ENCODE measurements around the gene RFX5.
A peak's percentile ranks its signal among the peaks of the same experiment; 100 is the strongest.
"Not testable (repeated sequence)": the region's sequence is repeated elsewhere in the genome, so short reads cannot be mapped to it uniquely, and the experiment has no call there.

Gene RFX5

DNA sequence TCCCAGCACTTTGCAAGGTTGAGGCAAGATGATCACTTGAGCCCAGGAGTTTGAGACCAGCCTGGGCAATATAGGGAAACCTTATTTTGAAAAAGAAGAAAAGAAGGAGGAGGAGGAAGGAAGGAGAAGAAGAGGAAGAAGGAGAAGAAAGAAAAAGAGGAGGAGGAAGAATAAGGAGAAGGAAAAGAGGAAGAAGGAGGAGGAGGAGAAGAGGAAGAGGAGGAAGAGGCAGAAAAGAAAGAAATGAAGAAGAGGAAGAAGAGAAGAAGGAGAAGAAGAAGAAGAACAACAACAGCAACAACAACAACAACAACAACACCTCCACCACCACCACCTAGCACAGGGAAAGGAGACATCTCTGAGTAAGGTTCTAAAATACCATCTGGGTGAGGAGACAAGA lies 14.8 kb upstream of the RFX5 start:
- DNase-seq: no peak

DNA sequence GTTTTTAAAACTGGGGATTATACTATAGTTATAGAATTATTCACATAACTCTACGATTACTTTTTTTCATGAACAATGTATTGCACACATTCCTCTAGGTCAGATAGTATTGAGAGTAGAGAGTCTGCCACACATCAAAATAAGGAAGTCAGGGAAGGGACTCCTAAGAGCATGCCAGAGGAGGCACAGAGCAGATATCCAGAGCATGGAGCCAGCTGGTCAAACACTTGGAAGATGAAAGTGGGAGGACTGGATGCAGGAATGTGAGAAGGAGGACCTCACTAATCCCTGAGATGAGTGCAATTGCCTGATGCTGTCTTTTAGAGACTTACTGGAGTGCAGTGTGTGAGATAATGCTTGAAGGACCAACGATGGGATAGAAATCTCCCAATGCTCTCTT lies 9.6 kb upstream of the RFX5 start:
- no peak for DNase-seq

DNA sequence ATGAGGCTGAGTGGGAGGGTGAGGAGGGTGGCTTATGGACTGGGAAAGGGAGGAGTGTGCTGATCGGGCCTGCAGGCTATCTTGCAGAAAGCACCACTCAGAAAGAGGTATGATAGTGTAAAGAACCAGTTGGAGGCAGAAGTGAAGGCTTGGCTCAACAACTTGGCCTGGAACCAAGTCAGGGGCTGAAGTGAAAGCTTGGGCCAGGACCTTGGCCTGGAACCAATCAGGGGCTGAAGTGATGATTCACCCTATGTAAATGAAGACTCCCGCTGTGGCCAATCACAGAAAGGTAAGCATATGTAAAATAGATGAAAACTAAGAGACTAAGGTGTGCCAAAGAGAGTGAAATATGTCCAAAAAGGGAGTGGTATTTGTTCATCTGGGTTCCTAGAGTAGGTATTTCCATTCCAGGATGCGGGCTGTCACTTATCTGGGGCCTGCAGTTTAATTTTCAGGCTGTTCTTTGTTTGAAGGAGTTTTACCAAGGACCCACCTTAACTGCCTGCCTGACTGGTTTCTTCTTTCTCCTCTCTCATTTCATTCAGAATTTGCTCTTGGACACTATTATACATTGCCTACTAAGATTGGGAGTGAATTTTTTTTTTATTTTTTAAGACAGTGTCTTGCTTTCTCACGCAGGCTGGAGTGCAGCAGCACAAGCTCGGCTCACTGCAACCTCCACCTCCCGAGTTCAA lies 5.1 kb upstream of the RFX5 start:
- DNase-seq: no peak

DNA sequence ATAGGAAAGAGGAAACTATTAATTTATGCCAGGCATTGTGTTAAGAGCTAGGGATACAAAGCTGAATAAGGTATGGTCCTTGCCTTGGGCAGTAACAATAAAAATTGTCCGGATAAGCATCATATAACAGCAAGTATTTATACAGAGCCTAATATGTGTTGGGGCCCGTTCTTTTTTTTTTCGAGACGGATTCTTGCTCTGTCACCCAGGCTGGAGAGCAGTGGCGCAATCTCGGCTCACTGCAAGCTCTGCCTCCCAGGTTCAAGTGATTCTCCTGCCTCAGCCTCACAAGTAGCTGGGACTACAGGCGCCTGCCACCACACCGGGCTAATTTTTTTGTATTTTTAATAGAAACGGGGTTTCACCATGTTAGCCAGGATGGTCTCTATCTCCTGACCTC lies 3.3 kb upstream of the RFX5 start:
- DNase-seq: not testable (repeated sequence)

DNA sequence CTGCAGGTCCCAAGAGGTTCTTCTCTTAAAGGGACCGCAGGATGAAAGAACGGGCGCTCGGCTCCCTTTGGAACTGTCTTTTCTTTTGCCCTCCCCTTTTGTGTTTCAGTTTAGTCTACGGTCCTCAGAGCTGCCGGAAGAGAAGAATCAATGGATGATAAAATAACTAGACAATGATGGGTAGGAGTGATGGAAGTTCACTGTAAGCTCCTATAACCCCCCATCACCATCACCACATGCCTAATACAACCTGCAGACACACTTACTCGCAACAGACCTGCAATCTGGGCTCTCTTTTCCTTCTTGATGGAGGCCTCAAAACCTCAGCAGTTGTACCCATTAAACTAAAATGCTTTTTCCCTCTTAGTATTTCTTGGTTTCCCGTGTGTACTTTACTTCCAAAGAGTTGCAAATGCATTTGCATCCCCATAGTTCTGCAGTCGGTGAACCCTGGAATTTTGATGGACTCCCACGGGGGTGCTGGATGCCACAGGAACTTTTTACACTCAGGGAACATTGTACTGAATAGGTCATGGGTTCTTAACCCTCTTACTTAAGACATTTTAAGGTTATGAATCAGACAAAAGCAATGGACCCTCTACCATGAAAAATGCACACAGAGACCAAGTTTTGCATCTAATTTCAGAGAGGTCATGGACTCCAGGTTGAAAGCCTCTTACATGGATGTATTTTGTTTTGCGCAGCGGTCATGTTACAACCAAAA lies 633 bp upstream of the RFX5 start:
- DNase-seq: no peak

DNA sequence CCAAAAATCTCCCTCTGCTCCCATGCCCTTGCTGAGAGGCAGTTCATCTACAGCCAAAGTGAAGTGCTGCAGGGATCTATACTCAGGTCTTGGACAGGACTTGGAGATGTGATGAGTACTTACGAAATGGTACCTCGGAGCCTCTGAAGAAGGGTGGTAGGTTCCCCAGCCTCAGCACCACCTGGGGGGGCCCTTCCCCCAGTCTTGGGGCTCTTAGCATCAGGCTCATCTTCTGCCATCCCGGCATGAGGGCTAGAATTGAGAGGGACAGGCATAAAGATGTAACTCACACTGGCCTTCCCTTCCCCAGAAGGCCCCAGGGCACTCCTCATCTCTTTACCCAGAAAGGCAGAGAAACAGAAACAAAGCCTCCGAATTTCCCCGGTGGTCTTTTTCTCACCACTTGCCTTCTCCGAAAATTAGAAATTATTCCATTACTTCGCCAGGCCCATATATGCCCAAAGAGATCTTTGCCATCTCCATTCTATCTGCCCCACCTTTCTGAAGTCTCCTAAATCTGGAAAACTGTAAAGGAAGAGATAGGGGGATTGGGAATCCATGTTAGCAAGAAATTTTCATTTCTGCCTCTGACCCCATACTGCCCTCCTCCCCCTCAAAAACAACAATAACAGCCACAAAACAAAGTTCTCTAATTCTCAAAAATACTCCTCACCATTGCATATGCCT lies 827 bp downstream of the RFX5 start:
- DNase-seq: no peak

DNA sequence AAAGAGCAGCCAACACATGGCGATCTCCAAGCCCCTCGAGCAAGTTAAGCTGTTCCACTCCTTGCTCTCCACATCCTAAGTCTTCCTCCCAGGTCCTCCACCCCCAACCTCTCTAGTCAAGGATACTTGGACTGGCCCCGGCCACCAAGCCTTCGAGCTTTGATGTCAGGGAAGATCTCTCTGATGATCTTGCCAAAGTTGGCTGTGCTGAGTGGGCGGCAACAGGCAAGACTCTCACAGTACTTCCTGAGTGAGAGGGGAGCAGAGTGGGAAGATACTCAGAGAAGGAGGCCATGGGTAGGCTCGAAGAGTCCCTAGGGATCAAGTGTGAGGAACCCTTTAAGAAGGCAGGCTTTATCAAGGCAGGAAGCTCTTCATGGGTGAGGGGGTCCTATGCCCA lies 2.8 kb downstream of the RFX5 start:
- no peak for DNase-seq

DNA sequence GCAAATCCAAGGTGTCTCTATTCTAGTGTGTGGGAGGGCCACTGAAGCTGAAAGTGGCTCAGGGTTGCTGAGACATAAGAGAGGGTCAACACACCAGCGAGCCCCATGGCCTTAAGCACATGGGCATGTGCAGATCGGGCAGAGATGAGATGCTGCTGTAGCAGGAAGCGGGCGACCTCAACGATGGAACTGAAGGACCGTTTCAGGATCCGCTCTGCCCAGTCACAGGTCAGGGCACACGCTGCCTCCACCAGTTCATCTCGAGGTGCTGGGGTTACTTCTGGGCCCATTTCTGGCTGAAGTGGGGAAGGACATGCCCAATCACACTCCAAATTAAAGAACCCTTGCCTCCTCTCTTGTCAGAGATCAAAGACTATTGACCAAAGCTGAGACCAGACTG lies 3.5 kb downstream of the RFX5 start:
- DNase-seq: no peak

DNA sequence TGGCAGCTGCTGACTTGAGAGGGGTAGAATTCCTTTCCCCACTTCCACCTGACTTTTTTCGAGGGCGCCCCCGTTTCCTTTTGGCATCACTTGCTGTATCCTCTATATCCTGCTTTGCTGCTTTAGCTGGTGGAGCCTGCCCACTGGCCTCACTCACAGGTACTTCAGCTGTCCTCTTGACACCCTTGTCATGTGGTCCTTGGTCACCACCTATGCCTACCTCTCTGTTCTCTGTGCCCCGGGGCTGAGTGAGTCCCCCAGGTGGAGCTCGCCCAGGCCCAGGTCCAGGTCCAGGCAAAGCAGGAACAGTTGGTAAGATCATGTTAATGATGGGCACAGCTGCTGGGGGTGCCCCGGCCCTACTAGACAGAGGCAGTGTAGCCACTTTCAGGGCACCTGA lies 4.5 kb downstream of the RFX5 start:
- DNase-seq: no peak

DNA sequence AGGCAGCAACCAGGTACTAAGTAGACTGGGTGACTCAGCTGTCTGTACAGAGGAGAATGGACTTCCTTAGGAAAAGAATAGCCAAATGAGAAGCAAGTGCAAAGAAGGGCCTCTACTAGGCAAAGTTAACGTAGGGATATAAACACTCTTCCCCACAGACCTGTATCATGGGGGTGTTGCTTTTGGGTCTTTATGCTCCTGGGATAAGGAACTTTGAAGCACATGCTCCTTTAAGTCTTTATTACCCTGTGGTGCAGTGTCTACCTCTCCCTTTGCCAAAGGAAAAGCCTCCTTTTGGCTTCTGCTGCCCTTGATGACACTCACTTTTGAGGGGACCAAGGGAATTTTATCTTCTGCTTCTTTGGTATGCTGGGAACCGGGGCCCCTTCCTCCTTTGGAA lies 5.0 kb downstream of the RFX5 start:
- no peak for DNase-seq

DNA sequence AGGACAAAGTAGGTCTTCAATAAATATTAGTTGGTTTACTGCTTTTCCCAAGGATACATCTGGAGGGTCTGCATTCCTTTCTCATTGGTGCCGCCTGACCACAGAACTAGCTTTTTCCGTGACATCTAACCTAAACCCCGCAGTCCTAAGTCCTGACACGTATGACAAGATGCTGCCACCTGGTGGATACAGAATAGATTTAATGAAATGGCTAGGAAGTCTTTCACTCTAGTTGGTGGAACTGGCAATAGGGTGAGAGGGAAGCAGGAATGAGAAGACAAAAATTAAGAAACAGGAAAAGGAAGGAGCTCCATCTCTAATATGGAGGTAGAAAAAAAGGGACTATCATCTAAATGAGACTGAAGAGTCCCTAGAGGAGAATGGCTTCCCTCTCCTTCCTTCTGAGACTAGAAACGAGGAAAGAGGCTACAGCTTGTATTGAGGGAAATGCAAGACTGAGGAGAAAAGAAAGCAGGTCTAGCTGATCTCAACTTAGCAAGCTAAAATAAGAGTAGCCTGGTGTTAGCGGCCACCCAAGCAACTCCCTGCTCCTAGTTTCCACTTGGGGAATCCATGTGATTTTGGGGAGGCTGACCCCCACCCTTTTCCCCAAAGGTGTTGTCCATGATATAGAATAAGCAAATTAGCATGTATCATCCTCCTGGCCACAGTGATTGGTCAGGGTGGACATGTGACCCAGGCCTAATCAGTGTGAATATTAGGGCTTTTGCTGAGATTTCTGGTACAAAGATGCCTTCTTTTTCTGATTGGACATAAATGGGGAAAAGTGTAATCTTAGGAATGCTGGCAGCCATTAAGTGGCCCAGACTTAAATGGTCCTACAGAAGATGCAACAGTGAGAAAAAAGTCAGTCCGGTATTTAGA lies 5.9 kb downstream of the RFX5 start:
- peak; percentile 46 for DNase-seq

DNA sequence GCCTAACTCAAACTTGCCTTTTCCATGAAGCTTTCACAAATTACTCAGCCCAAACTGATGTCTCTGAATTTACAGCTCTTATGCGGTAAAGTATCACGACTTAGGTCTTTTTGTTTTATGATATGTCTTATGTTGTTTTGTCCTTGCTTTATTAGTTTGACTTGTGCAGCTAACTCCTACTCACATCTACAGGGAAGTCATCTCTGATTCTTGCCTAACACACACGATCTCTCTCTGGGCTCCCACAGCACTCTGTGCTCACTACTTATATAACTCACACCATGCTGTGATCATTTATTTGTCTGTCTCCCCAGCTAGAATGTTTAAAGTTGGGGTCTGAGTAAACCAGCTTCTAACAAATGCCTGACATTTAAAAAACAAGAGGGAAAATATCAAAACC lies 10.5 kb downstream of the RFX5 start:
- DNase-seq: no peak

DNA sequence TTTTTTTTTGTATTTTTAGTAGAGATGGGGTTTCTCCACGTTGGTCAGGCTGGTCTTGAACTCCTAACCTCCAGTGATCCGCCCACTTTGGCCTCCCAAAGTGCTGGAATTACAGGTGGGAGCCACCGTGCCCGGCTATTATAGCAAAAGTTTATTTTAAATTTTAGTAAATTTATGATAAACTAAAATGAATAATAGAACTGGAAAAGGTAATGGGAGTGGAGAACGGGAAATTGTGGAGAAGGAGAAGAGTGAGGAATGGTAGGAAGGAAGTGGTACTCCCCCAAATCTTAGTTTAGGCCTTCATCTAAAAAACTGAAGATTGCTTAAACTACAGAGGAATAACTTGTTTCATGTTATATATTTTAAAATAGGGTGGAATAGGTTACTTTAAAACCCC lies 12.2 kb downstream of the RFX5 start:
- no peak for DNase-seq

DNA sequence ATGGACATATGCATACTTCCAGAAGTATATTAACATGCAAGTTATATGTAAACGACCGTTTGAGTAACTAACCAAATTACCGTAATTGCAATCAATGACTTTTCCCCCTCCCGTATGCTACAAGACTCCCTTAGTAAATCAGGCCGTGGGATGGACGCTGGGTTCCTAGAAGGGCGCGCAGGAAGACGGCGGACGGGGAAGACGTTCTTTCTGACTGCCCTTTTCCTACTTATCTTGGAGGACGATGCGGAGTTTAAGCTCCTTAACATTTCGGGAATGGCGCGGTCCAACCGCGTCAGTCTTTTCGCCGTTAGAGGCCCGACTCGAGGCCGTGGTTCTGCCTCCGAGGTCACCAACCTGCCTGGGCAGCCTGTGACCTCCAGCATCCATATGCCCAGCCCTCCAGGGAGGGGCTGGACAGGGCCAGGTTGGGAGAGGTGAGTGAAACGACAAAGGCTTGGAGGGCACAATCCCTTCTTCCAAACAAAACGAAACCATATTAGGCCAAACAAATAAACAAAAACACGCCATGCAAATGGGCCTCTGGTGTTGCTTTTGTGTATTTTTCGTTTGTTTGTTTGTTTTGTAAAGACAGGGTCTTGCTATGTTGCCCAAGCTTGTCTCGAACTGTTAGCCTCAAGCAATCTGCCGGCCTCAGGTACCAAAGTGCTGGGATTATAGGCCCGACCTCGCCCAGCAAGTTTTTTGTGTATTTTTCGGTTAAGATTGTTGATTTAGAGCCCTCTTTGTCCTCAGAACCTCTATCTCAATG lies 19.0 kb downstream of the RFX5 start:
- no peak for DNase-seq

DNA sequence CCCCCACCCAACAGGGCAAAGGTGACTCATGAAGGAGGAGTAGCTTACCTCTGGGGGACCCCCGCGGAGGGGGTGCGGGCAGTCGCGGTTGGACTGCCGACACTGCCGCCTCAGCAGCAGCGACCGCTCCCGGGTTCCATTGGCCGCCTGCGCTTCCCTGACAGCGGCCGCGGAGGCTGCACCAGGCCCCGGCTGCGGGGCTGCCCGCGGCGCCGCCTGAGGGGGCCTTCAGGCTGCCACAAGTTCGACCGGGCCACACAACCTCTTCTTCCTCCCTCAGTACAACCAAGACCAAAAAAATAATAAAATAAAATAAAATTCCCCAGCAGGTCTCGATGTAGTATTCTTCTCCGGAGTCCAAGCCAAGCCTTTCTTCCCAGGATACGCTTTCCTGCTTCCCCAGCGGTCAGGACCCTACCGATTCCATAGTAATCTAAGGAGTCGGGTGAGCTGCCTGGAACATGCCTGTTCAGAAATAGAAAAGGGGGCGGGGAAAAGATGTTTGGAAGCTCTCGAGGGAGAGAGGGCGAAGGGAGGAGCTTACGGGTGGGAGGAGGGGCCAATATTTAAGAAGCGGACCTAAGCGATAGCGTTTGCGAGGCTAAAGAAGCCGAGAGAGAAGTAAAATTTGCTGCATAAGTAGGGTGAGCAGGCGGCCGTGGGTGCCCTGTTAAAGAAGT lies 19.7 kb downstream of the RFX5 start, which contains the start of gene PI4KB:
Gene PI4KB (minus strand): TSS at position 194 of the 680 bp plus-strand sequence. CDS start 10,935 bp downstream, outside the sequence.
- peak; percentile 89 for DNase-seq

DNA sequence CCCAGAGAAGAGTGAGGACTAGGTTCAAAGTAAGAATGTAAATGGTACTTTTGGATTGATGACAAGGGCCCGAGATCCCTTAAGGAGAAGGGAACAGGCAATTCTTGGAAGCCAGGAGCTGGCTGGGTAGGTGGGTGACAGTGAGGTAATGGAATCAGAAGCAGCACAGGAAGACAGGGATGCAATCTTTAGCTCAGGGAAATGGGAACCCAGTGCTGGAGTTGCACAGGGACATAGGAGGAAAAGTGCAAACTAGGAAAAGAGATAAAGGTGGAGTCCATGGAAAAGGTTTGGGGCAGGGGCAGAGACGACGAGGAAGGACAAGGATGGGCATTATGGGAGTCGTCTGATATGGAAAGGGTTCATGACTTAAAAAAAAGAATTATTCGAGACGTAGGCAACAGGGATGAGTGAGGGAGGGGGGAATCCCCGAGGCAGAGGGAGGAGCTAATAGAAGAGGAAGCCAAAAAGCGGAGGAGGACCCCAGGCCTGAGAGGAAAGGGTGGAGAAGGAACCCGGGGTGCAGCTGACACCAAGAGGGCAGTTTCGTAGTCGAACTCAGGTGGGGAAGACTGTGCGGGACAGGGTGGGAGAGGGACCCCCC lies 20.3 kb downstream of the RFX5 start:
- peak; percentile 65 for DNase-seq

DNA sequence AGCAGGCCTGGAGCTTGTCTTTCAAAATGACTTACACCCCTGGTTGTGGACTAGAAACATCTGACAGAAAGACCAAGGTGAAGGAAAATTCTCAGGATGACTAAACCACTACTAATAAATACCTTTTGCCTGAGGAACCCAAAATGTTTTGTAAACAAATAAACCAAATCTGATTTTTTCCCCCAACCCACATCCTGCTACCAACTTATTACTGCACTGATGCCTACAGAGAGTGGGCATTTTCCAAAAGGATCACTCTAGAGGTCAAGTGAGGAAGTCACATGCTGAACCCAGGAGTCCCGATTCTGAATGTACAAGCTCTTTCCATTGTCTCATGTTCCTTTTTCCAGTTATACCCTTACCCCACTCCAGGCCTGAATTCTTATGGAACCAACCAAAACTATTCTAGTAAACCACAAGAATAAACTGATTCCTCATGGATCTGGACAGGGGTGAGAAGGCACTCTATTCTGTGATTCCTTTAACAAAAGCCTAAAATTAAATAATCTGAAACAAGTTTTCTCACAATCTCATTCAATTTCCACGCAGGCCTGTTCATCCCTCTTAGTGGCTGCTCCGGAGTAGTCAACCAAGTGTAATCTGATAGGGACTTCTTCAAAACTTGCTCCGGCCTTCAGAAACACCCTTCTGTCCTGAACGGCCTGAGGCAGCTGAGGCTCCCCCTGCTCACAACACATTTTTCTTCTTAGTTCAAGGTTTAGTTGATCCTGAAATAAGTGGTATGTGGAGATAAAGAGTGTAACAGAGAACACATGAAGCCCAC lies 21.2 kb downstream of the RFX5 start:
- no peak for DNase-seq

DNA sequence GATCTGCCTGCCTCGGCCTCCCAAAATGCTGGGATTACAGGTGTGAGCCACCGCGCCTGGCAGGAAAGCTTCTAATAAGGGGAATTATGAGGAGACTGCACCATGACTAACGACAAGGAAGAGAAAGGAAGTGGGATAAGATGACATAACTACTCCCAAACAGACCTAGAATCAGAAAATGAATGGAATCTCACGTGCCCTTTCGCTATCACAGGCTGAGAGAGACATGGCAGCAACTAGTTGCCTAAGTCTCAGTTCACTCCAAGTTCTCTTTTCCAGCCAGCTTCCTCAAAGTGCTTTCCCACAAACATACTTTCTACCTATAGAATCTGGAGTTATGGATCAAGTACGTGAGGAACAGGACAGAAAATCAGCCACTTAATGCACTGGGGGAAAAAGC lies 21.8 kb downstream of the RFX5 start:
- DNase-seq: no peak

DNA sequence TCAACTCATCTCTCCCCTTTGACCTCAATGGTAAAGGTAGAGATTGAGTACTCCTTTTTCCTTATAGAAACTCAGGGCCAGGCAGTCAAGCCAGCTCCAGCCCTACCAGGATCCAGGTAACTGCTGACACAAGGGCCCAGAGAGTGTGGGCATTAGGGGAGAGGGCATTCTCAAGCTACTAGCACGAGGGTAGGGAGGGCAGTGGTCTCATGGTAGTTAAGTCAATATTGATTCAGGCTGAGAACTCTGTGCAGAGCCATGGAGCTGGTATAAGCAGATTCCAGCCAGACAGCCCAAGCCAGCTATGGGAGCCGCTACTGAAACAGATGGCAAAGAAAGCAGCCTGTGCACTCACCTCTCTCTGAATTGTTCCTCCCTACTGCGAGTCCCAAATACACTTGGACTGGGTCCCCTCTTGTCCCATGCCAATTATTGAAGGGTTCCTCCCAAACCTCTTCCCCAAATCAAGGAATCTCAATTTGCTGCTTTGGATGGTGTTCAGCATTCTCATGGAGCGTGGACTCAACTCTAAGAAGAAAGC lies 22.6 kb downstream of the RFX5 start:
- no peak for DNase-seq

DNA sequence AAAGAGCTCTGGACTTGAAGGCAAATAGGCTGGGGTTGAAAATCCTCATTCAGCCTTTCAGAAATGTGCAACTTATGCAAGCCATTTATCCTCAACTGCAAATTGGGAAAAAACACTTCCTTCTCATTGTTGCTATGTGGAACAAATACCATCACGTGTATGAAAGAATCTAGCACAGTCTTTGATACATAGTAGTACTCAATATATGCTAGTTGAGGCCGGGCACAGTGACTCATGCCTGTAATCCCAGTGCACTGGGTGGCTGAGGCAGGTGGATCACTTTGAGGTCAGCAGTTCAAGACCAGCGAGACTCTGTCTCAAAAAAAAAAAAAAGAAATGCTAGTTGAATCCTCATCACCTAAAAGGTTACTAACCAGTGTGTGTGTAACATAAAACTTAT lies 28.1 kb downstream of the RFX5 start:
- DNase-seq: no peak
